ENCODE data around the gene FASN. TPM values are rescaled to one million over a fixed set of nuclear protein-coding genes. Genes with fewer than 3 reads are reported as not detected.

FASN gene
- total and polyA plus RNA-seq, 2 of the 13 experiments (the other 11 are each of a cell fraction or from before 2014, with no cell fraction given): 51.7 to 101 TPM

DNA sequence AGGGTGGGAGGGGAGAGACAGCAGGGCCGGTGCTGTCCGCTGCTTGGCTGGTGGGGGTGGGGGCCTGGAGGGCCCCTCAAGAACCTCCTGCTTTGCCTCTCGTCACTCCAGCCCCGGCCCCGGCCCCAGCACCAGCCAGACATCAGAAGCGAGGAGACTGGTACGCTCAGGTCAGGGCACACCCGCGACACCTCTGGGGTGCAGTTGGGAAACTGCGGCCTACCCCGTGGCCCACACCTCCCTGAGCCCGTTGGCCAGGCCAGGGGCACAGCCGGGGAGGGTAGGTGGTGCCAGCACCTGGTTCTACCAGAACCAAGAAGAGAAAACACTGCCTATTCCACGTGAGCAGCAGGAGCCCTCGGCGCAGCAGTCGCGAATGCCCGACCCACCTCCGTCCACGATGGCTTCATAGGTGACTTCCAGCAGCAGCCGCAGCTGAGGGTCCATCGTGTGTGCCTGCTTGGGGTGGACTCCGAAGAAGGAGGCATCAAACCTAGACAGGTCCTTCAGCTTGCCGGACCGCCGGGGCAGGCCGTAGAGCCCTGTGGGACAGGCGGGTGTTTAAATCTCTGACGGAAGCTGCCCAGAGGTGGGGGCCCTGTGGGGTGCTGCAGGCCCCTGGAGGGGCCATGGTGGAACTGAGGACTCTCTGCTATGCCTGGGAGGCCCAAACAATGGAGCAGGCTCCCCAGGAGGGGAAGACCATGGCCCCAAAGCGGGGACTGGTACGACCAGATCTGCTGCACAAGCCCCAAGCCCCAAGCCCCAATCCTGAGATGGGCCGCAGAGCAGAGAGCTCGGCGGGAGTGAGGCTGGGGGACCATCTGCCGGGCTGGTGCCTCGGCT is 2.9 kb downstream of the FASN start (continued):
- 0 out of 2 replicates have a peak, but pooled peaks have one; percentile 4 for TF ChIP-seq ZNF121 (CRISPR knock-in tag; IDR thresholded peaks at IDR 0.05)
- TF ChIP-seq HNRNPL (IDR thresholded peaks at IDR 0.05; ENCODE audit: low read depth, low read length): peak; percentile 76; the same call in 1 of the 2 replicates
- 0 out of 2 replicates have a peak, but pooled peaks have one; percentile 18 for TF ChIP-seq POLR2G (IDR thresholded peaks at IDR 0.05; ENCODE audit: low read depth, low read length)
- peak; percentile 18 for TF ChIP-seq PATZ1 (CRISPR knock-in tag; IDR thresholded peaks at IDR 0.05)
- no peak for TF ChIP-seq ZNF430 (CRISPR knock-in tag; IDR thresholded peaks at IDR 0.05)
- peak; percentile 66; the same call in 1 of the 2 replicates for TF ChIP-seq ZNF501 (CRISPR knock-in tag; IDR thresholded peaks at IDR 0.05)

- intact Hi-C loops (cut with micrococcal nuclease; ENCODE audit: unreplicated experiment): loop anchor here (10.0 kb wide), 1 partner anchor 118 kb away; the partner anchor contains the start of gene ASPSCR1
- ChIA-PET POLR2A (no interaction called here), CTCF (ENCODE audit: low intra/inter-chr PET ratio, low total read pairs) (no interaction called here)
- FAIRE-seq: no peak
- Histone ChIP-seq H3K4me1 (ENCODE audit: insufficient read depth, low read length) (peaks cover 36% of the 10 kb centered on the region), H3K4me3 (replicated peaks in 1 of 3; ENCODE audit: insufficient read depth in 1 of 3, low read depth in 2 of 3, low read length in 3 of 3) (peak overlapping the region in 1 of 3 experiments; percentile 5; a peak in 1 of 6 replicates), H3K9me3 (ENCODE audit: low read length) (no peaks in the 10 kb centered on the region), H3K27me3 (ENCODE audit: control insufficient read depth in 1 of 2, insufficient read depth in 2 of 2, low read length in 2 of 2) (no peaks in the 10 kb centered on the region; a peak in 1 of 5 replicates), H3K79me2 (ENCODE audit: insufficient read depth, low read length) (peaks cover 63% of the 10 kb centered on the region), H3K4me2 (ENCODE audit: low read depth, low read length) (no peak overlapping the region), H2AFZ (ENCODE audit: low read length) (no peak overlapping the region), H3K9ac (ENCODE audit: insufficient read depth, low read depth, low read length) (no peak overlapping the region), H3K36me3 (replicated peaks in 1 of 2; ENCODE audit: control insufficient read depth in 1 of 2, insufficient read depth in 2 of 2, low read length in 2 of 2) (peaks cover 61 to 77% of the 10 kb centered on the region in 2 experiments), H4K20me1 (ENCODE audit: insufficient read depth, low read length) (peaks cover 74% of the 10 kb centered on the region), H3K27ac (ENCODE audit: extremely low read length, insufficient read depth, low read length) (peak overlapping the region; percentile 23)
- in situ Hi-C loops (cut with HindIII; ENCODE audit: extremely low pct_ligation_motif_present, low pct_unique_long_range_greater_than_20kb): no loop called here
- DNase-seq (ENCODE audit: low spot score): no peak
- no peak for ATAC-seq
- 96% methylated on average over 17 of the region's 40 CpGs for WGBS (ENCODE audit: low lambda C conversion rate)
- BruUV-seq (replicated peaks): no TSS peak
- peak; percentile 17; the same call in 1 of the 2 replicates for TF ChIP-seq RXRA (CRISPR knock-in tag; IDR thresholded peaks at IDR 0.05)
- 0 out of 2 replicates have a peak, but pooled peaks have one; percentile 27 for TF ChIP-seq ZNF280B (CRISPR knock-in tag; IDR thresholded peaks at IDR 0.05; ENCODE audit: borderline replicate concordance)
- TF ChIP-seq NONO (IDR thresholded peaks at IDR 0.05): no peak
- TF ChIP-seq NONO (CRISPR knock-in tag; conservative IDR thresholded peaks at IDR 0.05): 0 out of 2 replicates have a peak, but pooled peaks have one; percentile 27
- TF ChIP-seq ZNF784 (CRISPR knock-in tag; IDR thresholded peaks at IDR 0.05; ENCODE audit: borderline replicate concordance): no peak
- TF ChIP-seq MATR3 (CRISPR knock-in tag; IDR thresholded peaks at IDR 0.05): peak; percentile 35; the same call in 1 of the 2 replicates
- no peak for TF ChIP-seq MEIS1 (CRISPR knock-in tag; IDR thresholded peaks at IDR 0.05; ENCODE audit: borderline replicate concordance)
- peak; percentile 85 for TF ChIP-seq RBFOX2 (IDR thresholded peaks at IDR 0.05; ENCODE audit: low read depth, low read length)
- 0 out of 2 replicates have a peak, but pooled peaks have one; percentile 20 for TF ChIP-seq ZBTB38 (CRISPR knock-in tag; IDR thresholded peaks at IDR 0.05)
Observed at GRCh38 chr17:82092995-82093751, 4.9 kb downstream of the FASN start.

Data from HepG2 (cell line).